CD4-positive, alpha-beta T cell treated with Interferon alpha-2 for 1 hour (primary cell): ENCODE data around the gene DDRGK1.
"Not testable (repeated sequence)": the region's sequence is repeated elsewhere in the genome, so short reads cannot be mapped to it uniquely, and the experiment has no call there.

Experiments
- DNase-seq, 2 donors: peaks; one replicate each; pipeline ENCODE4 v3.0.0-alpha.2; 2020 to 2022

Gene DDRGK1

DNA sequence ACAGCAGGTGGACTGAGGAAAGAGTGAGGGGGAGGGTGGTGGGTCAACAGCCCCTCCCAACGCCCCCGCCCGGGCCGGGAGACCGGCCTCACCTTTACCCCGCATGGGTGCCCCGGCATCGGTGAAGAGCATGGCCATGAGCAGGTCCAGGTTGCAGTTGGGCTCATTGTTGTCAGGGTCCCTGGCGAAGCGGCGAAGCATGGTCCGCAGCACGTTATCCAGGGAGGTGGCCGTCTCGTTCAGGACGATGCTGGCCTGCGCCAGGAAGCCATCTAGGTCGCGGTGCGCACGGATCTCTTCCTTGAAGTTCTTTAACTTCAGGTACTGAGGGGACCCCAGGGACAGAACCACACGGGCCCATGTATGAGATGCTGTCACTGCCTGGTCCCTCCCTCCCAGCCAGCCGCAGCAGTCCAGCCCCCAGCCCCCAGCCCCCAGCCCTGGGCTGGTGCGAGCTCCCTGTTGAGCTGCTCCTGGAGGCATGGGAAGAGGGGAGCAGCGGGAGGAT is 29.6 kb upstream of the DDRGK1 start:
- DNase-seq: no peak

DNA sequence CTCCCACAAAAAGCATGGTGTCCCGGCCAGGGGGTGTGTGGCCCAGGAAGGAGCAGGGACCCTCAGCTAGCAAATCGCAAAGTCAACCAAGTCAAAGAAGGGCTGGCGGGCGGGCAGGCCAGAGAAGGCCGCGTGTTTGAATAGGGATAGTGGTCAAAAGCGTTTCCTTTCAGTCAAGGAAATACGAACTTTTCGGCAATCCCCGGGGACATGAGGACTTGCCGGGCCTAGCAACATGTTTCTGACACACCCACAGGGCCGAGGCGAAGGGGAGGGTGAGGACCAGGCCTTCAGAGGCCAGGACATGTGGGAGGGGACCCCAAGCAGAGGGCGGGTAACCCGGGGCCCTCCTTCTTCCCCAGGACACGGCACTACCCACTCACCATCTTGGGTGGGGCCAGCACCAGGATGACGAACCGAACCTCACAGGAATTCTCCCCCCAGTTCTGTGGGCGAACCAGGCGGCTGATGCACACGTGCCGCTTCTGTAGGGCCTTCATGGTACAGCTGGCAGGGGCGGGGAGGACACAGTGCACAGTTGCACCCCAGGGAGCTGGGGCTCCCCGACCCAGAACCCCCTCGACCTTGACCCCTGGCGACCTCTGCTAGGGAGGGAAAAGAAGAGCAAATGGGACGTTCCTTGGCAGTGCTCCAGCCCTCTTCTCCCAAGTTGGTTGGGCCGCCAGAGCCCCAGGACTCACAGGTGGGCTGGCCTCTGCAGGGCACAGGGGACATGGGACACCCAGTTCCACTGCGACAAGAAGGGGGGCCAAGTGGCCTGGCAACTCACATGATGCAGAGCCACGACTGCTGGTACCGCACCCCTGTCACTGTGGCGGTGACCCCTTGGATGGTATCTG is 28.9 kb upstream of the DDRGK1 start:
- no peak for DNase-seq

DNA sequence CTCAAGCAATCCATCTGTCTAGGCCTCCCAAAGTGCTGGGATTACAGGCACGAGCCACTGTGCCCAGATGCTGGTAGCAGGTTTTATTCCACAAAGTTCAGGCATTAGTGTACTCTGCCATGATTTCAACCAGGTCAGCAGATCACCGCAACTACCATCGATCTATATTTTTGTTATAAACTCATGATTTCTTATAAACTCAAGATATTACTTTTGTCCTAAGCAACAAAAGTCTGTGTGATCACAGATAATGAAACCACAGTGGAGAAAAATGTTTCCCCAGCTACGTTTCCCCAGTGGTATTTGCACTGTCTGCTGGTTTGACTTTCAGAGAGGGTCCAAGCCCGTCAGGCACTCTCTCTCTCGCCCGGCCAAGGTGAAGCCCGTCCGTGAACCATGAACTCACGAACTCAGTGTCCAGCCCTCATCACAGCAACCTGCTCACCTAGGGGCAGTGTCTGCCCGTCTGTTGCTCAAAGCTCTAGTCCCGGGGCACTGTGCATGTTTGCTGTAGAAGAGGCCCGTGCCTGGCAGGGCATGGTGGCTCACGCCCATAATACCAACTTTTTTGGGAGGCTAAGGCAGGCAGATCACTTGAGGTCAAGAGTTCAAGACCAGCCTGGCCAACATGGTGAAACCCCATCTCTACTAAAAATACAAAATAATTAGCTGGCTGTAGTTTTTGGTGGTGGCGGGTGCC is 27.6 kb upstream of the DDRGK1 start:
- DNase-seq: no peak

DNA sequence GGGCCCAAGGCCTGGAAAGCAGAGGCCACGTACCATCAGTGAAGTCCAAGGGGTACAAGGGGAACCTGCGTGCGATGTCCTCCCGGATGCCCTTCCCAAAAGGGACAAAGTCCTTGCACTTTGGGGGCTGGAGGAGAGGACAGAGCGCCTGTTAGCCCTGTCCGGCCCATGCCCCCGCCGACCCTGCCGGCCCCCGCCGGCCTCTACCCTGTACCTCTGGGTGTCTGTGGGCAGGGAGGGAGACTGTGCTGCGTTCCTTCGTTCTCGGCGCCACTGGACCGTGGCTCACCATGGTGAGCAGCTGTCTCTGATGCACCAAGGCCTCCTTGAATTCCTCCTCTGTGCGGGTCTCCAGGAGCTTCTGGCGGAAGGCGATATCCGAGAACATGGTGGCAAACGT is 26.6 kb upstream of the DDRGK1 start:
- DNase-seq: no peak

DNA sequence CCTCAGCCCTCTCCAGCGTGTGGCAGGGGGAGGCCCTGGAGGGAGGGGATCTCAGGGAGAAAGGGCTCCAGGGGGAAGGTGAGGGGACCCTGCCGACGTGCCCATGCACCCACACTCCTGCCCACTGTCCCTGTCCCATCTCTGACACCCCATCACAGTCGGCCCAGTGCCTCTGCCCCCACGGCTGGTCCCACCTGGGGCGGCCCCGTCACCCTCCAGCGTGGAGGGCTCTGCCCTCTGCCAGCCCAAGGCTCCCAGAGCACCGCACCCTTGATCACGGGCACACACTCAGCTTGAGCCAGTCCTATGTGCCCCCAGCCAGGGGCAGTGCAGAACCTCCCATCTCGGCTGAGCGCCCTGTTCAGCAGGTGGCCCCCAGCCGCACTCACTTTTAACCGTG is 25.3 kb upstream of the DDRGK1 start:
- DNase-seq: no peak

DNA sequence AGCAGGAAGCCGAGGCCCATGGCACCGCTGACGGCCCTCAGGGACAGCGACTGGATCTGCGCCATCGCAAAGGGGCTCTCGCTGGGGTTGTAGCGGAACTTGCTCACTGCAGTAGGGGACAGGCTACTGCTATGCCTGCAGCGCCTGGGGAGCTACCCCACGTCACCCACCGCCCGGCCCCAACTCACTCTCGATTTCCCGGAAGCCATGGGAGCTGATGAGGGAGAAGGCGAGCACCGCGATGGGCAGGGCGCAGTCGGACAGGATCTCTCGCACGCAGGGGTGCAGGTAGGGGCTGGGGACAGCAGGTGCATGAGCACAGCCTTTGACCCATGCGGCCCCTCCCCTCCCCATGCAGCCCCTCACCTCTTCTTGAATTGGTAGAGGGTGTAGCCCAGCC is 24.7 kb upstream of the DDRGK1 start:
- no peak for DNase-seq

DNA sequence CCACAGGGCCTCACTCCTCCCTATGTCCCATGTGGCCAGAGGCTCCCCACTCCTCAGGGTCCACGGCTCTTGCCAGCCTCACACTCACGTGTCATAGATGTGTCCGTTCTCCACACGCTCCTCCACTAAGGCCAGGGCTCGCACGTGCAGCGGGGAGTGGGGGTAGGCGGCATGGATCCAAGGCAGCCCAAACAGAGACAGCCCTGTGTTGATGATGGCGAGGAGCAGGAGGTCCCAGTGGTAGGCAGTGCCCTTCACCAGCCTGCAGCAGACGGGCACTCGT is 24.2 kb upstream of the DDRGK1 start:
- no peak for DNase-seq

DNA sequence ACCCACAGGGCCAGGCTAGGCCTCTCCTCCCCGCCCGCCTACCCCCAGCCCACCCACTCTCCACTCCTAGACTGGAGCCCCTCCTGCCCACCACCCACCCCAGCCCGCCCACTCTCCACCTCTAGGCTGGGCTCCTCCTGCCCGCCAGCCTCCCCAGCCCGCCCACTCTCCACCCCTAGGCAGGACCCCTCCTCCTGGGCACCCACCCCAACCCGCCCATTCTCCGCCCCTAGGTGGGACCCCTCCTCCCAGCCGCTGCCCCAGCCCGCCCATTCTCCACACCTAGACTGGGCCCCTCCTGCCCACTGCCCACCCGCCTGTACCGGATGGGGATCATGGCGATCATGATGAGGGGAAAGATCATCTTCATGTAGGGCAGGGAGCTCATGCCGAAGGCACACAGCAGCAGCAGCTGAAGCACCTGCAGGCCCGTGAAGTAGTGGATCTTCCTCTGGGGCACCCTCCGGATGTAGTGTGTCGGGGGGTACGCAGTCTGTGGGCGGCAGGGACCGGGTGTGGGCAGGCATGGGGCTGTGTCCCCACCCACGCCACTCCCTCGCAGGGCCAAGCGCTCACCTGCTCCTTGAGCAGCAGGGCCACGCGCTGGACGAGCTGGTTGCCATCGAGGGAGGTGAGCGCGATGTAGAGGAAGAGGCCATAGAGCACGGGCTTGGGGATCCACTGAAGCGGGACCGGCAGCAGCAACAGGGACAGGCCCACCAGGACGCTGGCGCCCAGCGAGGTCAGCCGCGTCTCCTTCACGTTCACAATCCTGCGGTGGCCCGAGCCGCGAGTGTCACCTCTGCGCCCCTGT is 23.7 kb upstream of the DDRGK1 start:
- DNase-seq: no peak

DNA sequence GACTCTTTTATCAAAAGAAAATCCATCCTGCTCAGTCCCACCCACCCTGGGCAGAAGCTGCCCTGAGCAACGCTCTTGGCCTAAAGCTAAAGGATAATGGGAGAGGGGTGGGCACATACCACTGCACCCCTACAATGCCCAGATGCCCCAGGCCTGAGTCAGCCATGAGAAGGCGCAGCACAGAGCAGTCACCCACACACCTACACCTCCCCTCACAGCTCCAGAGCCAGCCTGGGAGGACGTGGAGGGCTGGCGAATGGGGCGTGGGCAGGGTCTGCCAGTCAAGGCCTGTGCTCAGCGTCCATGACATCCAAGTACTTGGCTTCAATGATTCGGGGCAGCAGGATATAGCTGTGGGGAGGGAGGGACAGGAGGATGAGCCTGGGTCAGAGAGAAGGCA is 23.0 kb upstream of the DDRGK1 start:
- DNase-seq: no peak

DNA sequence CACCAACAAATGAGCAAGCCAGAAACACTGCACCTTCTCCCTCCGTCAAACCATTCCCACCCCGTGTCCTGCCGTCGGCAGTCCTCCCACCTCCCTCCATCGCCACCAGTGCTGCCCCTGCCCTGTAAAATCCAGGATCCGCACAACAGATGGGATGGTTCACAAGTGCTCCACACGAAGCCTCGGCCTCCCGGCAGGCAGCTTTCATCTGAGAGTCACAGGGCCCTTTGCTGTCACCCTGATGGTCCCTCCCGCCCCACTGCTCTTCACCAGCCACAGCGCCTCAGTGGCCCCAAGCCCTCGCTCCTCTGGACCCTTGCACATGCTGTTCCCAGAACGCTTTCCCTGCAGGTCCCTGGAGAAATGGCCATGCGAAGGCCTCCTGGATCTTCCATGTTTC is 22.4 kb upstream of the DDRGK1 start:
- DNase-seq: no peak

DNA sequence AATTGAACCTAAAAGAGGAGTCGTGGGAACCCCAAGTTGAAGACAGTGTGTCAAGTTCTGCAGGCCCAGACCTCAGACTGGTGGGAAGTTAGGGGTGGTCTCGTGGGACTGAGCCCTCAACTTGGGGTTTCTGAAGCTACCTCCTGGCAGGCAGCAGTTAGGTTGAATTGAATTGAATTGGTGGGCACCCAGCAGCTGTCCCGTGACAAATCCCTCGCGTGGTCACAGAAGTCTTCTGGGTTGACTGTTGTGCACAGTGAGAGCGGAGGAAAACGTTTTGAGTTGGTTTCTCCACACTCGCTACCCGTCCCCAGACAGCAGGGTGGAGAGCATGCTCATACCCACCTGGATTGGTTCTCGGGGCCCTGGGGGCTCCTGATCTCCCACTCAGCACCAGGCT is 21.6 kb upstream of the DDRGK1 start:
- DNase-seq: no peak

DNA sequence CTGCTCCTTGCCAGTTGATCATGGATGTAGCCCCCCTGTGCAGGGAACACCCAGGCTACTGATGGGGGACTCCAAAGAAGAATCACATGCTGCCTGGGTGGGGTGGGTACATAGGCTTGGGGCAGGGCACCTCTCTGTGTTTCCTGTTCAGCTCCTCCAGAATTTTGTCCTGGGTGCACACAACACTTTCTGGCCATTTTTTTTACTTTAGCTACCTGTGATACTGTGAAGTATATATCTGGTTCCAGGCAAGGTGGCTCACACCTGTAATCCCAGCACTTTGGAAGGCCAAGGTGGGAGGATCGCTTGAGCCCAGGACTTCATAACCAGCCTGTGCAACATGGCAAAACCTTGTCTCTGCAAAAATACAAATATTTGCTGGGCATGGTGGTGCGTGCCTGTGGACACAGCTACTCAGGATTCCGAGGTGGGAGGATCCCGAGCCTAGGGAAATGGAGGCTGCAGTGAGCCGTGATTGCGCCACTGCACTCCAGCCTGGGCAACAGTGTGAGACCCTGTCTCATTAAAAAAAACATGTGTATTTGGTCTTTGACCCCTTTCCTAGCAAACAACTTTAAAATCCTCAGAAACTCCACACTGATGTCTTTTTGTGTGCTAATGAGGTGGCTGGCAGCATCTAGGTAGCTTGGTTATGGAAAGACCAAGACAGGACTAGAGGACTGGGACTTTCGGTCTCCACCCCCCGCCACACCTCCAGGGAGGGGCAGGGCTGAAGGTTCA is 20.4 kb upstream of the DDRGK1 start:
- no peak for DNase-seq

DNA sequence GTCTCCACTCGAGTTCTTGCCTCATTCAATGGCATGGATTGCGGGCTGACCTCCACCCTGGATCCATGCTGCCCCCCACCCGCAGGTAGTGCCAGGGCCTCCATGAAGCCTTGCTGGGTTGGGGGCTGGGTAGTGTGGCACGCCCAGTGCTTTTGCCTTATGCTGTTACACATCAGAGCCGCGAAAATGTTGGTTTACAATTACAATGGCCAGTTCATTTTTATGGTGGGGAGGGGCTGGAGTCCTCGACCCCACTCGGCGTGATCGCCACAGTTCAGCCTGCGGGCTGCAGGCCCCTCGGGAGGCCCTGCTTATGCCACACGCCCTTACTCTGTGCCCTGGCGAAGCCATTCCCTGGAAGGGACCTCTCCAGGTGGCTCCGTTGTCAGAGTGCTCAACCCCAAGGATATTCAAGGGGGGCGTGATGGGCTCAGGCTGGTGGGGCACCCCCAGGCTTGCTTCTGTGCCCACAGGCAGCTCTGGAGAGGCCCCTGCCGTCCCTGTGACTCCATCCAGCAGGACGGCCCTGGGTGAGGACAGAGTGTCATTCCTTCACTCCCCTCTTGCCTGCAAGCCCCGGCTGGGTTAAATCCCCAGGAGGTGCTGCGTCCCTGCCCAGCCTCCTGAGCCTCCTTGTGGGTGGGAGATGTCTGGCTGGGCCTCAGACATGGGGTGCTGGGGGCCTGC is 19.7 kb upstream of the DDRGK1 start:
- no peak for DNase-seq

DNA sequence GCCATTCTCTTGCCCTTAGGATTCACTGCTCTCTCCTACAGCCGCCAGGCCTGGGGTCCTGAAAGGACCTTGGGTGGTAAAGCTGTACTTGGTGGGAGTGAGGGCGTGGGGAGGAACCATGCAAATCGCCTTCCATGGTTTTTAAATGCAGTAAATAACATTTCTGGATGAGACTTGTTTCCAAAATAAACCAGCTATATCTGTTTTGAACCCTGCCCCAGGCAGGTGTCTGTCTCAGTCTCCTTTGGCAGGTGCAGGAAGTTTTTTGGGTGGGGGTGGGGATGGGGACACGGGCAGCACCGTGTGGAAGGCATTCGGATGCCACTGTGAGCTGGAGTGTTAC is 19.1 kb upstream of the DDRGK1 start:
- DNase-seq: no peak

DNA sequence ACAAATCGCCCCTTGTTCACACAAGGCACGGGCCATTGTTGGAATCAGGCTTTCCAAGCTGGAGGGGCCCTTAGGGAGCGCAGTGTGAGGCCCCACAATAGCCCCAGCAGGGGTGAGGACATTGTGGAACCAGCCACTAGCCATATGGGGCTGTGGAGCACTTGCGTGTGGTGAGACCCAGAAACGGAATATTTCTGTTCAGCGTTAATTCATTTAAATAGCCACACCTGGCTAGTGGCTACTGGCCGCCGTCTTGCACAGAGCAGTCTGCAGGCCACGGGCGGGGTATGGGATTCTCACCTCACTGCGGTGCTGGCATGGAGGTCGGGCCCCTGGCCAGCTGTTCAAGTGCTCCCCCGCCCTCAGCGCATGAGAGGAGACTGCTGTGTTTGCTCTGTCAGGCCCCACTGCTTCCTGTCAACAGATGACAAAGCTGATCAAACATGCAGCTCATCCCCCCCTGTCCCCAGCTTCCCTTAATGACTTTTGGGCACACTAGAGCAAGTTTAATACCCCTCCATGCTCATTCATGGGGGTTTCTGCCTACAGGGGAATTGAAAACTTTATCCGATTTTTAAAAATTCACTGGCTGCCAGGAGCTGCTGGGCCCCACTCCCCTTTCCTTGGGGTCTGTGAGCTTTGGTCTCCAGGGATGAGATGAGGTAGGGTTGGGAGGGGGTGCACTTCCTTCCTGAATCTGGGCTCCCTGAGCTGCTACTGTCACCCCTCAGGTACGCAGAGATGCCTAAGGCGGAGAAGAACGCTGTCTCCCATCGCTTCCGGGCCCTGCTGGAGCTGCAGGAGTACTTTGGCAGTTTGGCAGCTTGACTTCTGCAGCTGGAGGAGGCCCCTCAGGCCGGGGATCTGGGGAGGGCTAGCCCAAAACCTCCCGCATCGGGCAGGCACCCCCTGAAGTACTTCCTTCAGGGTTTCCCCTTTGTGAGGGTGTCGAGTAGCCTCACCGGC is 18.4 kb upstream of the DDRGK1 start:
- DNase-seq: peak; percentile 8 to 39

DNA sequence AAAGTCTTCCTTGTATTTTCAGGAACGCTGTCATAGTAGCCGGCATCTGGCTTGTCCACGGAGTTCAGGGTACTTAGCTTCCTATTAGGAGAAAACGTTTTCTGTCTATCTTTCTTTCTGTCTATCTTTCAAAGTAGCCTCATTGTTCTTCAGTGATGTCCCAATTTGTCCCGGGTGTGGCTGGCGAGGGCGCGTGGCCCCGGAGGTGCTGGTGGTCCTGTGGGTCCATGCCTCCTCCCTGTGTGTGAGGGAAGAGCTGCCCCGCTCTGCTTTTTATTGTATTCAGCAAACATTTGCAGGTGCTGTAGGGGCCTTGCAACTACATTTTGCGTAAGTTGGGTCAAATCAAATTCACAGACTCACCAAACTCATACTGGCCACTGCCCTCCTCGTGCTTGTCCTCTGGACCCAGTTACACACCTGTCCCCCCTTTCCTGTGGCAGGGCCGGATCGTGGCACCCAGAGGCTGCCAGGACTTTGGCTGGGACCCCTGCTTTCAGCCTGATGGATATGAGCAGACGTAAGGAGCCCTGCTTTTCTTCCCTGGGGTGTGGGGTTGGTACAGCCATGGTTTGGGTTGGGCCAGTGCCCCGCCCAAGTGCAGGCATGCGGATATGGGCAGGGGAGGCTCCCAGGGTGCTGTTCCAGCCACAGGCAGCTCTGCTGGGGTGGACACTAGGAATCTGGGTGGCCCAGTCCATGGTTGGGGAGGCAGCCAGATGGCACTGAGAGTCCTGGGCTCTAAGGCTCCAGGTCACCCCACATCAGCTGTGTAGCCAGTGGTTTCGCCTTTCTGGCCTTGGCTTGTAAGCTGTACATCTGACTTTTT is 17.1 kb upstream of the DDRGK1 start:
- DNase-seq: no peak

DNA sequence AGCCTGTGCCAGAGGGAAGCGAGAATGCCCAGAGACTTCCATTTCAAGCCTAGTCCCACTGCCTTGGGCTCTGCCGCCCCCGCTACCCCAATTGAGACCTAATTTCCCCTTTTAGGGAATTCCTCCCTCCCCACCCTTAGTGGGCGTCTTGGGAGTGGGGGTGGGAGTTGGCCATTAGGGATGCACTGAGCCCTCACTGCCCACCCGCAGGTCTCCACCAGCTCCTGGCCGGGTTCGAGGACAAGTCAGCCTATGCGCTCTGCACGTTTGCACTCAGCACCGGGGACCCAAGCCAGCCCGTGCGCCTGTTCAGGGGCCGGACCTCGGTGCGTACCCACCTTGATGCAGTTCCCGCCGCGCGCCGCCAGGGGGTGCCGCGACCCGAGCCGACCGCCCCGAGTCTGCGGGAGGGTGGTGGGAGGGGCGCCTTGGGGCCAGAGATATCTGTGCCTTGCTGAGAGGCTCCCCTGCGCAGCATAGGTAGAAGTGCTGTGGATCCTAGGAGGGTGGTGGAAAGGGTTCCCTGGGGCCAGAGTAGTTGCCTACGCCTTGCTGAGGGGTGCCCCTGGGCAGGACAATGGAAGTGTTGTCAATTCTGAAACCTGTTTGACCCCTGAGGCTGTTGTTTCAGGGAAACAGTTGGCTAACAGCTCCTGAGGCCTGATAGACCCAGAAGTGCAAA is 14.0 kb upstream of the DDRGK1 start:
- peak; percentile 64 to 78 for DNase-seq

DNA sequence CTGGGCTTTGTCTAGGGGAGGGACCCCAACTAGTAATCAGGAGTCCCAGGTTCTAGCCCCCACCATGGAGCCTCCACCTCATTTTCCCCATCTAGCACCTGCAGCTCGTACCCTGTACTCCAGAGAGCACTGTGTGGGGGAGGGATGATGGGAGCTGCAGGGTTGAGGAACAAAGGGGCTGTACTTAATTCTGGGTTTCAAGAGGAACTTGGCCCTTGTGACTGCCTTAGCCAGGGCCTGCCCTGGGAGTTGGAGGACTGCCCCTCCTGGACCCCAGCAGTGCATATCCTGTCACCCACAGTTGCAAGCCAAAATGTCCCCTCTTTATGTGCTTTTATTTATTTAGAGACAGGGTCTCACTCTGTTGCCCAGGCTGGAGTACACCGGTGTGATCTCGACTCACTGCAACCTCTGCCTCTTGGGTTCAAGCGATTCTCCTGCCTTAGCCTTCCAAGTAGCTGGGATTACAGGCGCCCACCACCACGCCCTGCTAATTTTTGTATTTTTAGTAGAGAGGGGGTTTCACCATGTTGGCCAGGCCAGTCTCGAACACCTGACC is 11.0 kb upstream of the DDRGK1 start:
- DNase-seq: not testable (repeated sequence)

DNA sequence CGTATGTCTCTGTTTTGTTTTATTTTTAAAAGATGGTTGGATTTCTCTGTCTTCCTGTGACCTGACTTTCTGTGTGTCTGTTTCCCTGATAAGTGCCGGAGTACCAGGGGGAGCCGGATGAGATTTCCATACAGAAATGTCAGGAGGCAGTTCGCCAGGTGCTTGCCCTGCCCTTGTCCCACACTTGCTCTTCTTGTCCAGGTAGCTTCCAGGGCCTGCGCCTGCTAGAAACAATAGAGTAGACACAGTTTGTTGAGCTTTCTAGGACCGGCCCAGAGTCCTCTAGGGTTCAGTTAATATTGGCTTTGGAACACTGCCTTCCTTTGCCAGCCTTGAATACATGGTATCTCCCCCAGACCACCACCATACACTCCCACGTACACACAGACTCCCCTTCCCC is 8.7 kb upstream of the DDRGK1 start:
- no peak for DNase-seq
